Frontal cortex (tissue), 4 donors: Measurements from ENCODE around the gene PNPLA2. TPM values are rescaled to one million over a fixed set of nuclear protein-coding genes. Genes with fewer than 3 reads are reported as not detected.

ENCODE experiments used
- DNase-seq, 2 donors: peaks; one replicate each; pipeline ENCODE4 v3.0.0; 2012; ENCODE audit warnings: low spot score in 2 of 2
- FAIRE-seq: peaks from 2 replicates; lab custom pipeline; 2012; peaks lifted over from hg19 to GRCh38; lab: Jason Lieb, UNC
- total RNA-seq: library from RNA; depleted of rRNA; stranded (reverse); fragments of >200 nt; gene quantifications from one replicate; pipeline ENCODE4 v1.2.3, GENCODE V29; 2014
- donor health status: control.
- donor health status: control.
- donor health status: control.

Gene PNPLA2
- total RNA-seq, 1 donor from 2014 or later, result 5.3 TPM

DNA sequence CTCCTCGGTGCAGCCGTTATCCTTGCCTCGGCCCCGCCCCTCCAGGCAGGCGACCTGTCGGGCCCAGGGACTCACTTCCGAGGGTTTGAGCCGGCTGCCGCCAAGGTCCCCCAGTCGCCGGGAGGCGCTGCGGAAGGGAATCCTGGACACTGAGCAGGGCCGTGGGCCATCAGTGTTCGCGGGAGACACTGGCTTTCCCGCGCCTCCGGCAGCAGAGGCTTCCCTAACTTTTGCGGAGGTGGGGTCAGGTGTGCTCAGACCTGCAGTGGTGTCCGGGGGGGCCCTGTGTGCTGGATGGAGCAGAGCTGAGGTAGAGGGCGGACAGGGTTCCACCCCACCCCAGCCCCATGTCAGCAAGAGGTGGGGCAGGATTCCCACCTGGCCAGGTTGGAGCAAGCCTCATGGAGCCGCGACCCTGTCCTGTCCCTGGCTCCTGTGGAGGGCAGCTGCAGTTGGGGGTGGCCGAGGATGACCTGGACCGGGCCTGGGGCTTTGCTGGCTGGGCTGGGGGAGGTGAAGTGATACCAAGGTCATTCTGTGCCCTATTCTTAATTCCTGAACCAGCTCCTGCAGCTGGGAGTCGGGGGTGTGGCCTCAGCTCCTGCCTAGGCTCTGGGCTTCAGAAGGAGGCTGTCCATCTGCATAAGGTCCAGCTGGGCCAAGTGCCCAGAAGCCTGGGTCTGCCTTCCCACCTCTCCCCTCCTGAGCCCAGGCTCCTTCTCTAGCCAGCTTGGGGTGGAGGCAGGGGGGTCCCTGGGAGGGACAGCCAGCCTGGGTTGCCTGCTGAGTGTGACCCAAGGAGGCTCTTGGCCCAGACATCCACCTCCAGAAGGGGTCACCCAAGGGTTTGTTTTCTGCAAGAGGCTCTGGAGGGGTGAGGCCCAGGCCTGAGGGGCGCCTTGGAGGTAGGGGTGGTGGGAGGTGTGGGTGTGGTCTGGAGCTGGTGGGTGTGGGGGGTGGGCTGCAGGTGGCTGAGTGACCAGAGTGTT, 32.4 kb downstream of the PNPLA2 start:
- no peak for FAIRE-seq
- DNase-seq, result no peak

DNA sequence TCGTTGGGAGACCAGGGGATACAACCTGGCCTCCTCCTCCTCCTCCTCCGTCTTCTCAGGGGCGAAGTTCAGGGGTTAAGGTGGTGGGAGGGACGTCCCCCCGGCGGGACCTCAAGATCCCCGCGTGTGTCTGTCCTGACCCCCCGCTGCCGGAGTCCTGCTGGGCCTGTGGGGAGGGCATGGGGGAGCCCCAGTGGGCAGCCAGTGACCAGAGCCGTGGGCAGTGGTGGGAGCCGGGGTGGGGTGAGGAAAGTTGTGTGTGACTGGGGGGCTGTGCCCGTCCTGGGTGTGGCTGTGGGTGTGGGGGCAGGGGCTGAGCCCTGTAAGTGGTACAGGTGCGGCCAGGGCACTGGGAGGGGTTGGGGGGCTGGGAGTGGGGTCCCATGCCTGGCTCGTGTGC, 34.0 kb downstream of the PNPLA2 start:
- DNase-seq (no peak), FAIRE-seq (no peak)

DNA sequence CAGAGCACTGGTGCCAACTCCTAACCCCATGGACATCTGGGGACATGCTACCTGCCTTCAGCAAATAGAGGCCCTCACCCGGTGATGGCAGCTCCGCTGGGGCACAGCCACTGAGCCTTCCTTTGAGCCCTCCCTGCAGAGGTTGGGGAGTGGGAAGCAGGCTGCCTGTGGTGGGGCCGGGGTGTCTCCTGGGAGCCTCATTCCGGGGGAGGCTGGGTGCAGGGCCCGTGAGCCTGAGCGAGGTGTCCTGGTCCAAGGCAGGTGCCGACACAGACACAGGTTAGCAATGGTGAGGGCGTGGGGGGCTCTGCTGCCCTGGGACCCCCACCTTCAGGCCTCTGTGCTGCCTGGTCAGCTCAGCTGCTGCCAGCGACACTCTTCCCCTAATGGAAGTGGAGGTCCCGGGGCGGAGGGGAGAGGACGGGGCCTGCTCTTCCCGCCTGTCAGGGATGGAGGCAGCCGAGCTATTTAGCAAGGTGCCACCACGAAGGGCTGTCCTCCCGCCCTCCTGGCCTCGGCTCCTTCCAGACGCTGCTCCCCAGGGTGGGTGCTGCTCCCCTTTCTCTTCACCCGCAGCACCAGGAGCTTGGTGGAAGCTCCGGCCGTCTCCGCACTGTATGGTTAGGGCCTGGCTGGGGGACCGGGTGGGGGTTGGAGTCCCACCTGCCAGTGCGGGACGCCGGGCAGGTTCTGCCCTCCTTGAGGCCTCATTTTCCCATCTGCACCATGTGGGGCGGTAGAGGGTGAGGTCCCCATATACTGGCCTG, 35.2 kb downstream of the PNPLA2 start:
- no peak for FAIRE-seq
- no peak for DNase-seq

DNA sequence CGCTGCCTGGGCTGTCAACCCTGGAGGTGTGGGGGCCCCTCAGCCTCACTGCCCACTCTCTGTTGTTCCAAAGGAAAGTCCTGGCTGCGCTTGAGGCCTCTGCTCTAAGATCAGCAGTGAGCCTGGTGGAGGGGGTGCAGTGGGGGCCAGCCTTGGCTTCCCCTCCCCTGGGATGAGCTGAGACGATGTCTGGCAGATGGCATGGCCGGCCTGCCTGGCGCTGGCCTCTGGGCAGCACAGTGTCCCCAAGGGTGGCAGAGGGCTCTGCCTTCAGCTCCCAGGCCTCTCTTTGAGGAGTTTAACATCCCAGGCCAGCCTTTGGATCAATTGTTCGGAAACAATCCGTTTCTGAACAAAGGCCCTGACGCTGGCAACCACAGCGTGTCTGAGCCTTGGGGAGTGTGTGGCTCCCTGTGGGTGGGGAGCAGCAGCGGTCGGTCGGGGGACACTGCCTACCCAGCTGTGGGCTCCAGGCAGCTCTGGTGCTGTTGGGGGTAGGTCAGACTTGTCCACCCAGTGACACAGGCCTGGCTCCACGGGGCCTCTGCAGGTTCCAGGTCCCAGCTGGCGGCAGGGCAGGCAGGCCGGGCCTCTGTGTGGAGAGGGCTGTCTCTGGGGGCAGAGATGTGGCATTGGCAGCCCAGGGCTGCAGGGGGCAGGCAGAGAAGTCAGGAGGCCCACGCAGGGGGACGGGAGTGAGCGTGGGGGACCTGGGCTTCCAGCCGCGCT, 36.1 kb downstream of the PNPLA2 start:
- DNase-seq, result no peak
- no peak for FAIRE-seq

DNA sequence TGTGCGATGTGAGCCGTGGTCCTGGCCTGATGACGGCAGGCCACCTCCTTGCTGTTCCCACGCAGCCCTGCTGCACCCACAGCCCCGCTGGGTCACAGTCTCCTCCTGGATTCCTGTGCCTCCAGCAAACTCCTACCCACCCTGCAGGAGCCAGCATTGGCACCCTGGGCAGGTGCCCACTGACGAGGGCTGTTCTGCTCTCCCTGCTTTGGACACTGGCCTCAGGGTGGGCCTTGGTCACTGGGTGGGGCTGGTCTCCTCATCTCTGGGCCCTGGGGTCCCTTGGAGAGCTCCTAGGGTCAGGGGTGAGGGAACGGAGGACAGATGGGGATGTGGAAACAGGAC, 36.6 kb downstream of the PNPLA2 start:
- DNase-seq (no peak), FAIRE-seq (no peak)

DNA sequence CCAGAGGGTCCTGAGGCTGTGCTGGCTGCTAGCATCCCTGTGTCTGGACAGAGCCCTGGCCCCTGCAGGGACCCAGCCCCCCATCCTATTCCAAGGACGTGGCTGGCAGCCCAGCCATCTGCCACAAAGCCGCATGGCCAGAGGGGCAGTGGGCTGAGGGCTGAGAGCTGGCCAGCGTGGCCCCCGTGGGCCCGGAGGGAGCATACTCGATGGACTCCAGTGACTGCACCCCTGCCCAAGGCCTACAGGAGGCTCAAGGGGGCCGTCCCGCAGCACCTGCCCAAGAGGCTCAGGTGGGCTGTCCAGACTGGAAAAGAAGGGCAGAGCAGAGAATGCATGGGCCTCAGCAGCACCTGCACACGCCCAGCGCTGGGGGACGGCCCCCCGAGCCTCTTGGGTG, 37.1 kb downstream of the PNPLA2 start:
- DNase-seq (no peak), FAIRE-seq (no peak)

DNA sequence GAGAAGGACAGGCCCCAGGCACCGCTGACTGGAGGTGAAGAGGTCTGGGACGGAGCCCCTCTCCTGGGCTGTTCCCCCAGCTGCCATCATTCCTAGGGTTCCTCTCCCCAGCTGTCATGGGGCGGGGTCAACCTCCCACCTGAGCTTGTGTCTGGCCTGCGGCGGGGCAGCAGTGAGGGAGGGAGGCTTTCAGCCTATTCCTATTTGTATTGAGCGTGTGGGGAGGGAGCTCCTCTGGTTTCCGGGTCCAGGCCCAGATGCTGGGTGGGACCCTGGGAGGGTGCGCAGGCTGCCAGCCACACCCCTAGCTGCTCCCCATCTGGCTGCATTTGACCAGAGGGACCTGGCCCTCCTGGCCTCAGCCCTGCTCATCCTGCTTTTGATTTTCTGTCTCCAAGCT, 37.7 kb downstream of the PNPLA2 start:
- no peak for DNase-seq
- FAIRE-seq, result no peak

DNA sequence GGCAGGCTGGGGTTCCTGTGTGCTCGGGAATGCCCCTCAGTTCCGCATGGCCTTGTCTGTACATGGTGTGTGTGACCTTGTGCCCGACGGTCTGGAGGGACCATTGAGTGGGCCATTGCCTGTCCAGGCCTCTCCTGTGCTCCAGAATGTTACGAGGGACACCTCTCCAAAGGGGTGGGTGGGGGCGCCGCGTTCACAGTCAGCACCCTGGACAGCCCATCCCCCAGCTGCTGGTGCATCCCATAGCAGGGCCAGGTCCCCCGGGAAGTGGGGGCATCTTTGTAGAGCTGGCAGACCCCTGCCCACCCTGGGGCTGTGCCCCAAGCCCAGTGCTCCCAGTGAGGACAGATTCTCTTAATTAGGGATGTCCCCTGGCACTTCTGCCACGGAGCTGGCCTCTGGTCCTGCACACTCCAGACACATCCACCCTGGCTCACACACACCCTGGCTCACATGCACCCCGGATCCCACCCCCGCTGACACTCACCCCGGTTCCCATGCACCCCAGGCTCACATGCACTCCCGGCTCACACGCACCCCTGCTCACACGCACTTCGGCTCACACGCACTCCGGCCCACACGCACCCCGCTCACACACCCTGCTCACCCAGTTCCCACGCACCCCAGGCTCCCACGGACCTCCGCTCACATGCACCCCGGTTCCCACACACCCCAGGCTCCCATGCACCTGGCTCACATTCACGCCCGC, 39.5 kb downstream of the PNPLA2 start:
- FAIRE-seq (no peak), DNase-seq (no peak)

DNA sequence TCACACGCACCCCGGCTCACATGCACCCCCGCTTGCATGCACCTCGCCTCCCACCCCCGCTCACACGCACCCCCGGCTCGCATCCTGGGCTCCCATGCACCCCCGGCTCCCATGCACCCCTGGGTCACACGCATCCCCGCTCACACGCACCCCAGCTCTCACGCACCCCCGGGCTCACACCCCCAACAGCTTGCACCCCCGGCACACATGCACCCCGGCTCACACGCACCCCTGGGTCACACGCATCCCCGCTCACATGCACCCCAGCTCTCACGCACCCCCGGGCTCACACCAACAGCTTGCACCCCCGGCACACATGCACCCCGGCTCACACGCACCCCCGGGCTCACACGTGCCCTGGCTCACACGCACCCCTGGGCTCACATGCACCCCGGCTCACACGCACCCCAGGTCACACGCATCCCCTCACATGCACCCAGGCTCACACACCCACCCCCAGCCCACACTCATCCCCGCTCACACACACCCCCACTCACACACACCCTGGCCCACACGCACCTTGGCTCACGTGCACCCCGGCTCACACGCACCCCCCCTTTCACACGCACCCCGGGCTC, 40.1 kb downstream of the PNPLA2 start:
- DNase-seq (no peak), FAIRE-seq (no peak)

DNA sequence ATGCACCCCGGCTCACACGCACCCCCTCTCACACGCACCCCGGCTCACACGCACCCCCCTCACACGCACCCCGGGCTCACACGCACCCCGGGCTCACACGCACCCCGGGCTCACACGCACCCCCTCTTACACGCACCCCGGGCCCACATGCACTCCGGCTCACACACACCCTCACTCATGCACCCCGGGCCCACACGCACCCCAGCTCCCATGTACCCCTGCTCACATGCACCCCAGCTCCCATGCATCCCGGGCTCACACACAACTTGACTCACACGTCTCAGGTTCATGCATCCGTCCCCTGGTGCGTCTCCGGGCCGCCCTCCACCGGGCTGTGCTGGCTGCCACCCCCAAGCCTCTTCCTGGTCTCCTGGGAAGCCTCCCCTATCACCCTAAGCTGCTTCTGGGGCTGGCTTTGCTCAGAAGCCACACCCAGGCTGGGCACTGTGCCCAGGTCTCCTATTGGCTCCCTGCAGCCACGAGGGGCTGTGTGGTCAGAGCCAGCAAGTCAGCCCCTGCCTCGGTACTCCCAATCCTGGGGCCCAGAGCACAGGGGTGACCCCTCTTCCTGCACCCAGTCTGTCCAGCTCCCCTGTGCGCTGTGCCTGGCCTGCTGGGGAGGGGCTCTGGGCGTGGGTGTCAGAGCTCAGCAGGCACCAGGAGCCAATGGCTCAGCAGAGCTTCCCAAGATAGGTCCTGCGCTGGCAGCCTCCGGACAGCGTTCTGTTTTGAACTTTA, 40.8 kb downstream of the PNPLA2 start:
- FAIRE-seq (no peak), DNase-seq (peak; percentile 78 to 92)

DNA sequence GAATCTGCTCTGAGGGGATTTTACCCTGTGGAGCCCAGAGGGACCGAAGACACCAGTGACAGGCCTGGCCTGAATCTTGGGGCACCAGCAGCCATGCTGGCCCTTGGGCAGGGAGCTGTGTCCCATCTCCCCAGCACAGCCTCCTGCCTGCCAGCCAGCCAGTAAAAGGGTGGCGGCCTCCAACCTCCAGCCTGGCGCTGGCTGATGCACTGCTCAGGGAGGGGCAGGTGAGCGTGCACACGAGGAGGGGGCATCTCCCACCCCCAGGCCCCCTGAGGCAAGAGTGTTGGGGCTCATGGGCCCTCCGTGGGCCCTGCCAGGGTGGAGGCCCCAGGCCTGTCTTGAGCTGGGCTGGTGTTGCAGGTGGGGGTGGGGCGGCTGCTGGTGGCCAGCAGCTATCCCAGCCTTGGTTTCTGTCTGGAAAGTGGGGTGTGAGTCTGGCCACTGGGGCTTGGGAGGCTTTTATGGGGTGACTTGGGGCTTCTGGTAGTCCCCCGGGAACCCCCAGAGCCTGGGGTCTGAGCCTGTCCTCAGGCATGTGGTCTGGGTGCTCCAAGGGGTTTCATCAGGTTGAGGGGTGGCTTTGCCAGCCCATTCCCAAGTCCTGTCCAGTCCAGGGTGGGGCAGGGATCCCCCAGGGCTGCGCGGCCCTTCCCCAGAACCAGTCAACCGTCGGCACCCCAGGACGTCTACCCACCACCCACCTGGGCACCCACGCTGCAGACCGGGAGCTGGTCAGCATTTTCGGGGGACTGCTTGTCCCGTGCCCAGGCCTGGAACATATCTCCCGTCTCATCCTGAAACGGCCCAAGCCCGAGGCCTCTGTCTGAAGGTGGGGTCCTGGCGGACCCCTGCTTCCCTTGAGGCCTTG, 41.8 kb downstream of the PNPLA2 start:
- no peak for FAIRE-seq
- no peak for DNase-seq

DNA sequence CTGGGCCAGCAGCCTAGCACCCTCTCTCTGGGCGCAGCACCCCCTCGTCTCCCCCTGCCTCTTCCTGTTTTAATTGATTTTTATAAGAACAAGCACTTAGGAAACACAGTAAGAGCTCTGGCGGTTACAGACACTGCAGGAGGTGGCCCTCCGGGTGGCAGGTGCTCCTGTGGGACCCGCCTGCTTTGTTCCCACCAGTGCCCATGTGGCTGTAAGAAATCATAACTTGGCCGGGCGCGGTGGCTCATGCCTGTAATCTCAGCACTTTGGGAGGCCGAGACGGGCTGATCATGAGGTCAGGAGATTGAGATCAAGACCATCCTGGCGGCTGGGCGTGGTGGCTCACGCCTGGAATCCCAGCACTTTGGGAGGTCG, 42.4 kb downstream of the PNPLA2 start:
- no peak for DNase-seq
- FAIRE-seq, result no peak

DNA sequence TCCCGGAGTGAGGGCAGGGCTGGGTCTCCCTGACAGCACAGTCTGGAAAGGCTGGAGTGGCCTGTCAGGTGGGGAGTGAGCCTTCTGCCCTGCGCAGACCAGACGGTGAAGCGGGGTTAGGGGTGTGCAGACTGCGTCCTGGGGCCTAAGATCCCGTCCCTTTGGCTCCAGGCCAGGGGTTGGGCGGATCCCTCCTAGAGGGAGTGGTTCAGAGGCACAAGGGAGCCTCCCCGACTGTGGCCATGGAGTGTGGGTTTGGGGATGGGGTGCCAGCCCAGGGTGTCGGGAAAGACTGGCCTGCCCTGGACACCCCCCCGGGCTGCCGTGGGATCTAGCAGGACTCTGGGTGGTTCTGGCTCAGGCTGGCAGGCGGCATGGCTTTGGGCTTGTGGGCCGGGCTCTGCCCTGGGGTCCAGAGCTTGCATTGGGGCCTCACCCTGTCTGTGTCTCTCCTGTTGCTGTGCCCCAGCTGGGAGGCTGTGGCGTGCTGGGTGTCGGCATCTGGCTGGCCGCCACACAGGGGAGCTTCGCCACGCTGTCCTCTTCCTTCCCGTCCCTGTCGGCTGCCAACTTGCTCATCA, 43.5 kb downstream of the PNPLA2 start:
- no peak for FAIRE-seq
- no peak for DNase-seq

DNA sequence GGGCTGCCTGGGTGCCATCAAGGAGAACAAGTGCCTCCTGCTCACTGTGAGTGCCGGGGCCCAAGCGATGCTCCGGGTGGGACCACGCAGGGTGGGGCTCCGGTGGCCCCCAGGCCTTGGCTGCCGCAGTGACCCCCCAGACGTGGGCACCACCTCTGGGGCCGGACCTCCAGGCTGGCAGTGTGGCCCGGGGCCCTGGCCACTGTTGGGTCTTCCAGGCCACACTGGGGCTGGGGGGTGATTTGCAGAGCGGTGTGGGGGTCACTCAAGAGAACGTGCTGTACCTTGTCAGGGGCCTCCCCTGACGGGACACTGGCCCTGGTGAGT, 43.9 kb downstream of the PNPLA2 start:
- FAIRE-seq (no peak), DNase-seq (no peak)

DNA sequence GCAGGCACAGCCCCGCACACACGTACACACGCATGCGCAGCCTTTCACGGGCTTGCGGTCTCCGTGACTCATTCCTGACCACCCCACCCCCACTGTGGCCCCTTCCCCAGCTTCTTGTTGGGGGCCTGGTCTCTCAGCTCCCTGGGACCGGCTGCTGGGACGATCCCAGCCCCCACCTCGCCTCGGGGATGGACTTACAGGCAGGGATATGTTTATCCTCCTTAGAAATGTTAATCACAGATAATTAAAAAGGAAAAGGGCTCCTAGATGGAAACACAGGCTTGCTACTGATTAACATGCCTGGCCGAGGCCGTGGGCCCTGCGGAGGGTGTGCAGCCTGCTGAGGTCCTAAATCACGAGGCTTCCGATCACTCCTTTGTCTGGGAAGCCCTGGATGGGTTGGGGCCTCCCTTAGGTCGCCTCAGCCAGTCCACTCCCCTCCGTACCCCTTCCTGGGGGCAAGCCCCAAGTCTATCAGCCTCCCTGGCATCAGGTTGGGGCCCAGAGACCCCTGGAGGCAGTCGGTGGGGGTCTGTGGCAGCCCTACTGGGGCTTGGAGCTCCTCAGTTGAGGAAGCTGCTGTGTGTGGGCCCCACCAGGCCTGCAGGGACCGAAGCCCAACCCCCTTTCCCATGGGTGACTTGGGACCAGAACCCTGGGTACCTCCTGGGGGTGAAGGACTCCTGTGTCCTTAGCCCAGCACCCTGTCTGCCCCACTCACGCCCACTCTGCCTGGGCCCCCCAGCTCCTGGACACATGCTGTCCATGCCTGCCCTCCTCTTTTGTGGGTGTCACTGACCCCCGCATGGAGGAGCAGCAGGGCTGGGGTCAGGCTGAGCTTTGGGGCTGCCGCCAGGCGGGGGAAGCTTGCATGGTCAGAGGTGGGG, 44.6 kb downstream of the PNPLA2 start:
- DNase-seq (no peak), FAIRE-seq (no peak)

DNA sequence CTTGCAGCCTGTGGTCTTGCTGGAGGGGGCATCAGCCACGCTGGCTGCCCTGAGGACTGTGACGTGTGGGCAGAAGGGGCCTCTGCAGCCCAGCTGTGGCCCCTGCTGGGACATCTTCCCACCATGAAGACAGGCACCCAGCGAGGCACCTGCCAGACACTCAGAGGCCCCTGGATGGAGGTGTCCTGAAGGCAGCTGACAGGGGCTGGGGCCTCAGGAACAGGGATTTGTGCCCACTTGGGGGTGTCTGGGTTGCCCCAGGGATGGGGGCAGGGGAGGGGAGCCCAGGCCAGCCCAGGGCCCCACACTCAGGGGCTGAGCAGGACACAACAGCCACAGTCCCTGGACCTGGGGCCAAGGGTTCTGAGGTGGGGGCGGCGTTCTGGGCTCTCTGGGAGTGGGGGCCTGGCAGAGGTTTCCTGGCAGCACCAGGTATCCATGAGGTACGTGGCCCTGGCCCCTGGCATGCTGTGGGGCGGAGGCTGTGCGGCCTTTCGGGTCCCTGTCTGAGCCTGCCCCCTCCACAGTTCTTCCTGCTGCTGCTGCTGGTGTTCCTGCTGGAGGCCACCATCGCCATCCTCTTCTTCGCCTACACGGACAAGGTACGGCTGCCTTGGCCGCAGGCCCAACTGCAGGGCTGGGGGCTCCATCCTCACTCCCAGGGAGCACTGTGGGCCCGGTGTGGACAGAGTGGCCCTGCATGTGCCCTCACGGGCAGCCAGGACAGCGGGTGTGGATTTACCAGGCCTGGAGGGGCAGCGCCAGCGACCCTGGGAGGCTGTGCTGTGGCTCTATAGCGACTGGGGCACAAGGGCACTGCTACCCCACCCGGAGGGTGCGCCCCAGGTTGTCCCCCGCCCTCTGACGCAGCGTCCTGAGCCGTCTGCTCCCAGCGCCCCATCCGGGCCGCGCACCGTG, 45.5 kb downstream of the PNPLA2 start:
- DNase-seq (no peak), FAIRE-seq (no peak)
